ENCODE results near the gene WRNIP1. TPM values are rescaled to one million over a fixed set of nuclear protein-coding genes. Genes with fewer than 3 reads are reported as not detected.

WRNIP1 gene
- total RNA-seq, 1 experiment from 2014 or later = 78.8 TPM

- no peak overlapping the region for H3K27ac ChIP-seq (ENCODE audit: low read depth, low read length)
- no peaks in the 10 kb centered on the region for H3K9me3 ChIP-seq (ENCODE audit: control insufficient read depth in 1 of 2, insufficient read depth in 1 of 2, low read depth in 1 of 2, low read length in 2 of 2)
- DNase-seq (ENCODE audit: low read depth, low spot score) (no peak), ATAC-seq (no peak)
- intact Hi-C loops (cut with micrococcal nuclease) = no loop called here
- no peaks in the 10 kb centered on the region for H3K79me2 ChIP-seq (ENCODE audit: insufficient read depth, low read length)
- no peaks in the 10 kb centered on the region for H3K9me2 ChIP-seq (ENCODE audit: insufficient read depth)
- H3K4me2 ChIP-seq (ENCODE audit: low read length) = no peak overlapping the region
- H2AFZ ChIP-seq (ENCODE audit: low read depth, low read length, poor library complexity, severe bottlenecking) = no peak overlapping the region
- no peaks in the 10 kb centered on the region for H3K27me3 ChIP-seq (ENCODE audit: insufficient read depth, low read length)
- peaks cover 6 to 16% of the 10 kb centered on the region in 2 experiments; a peak in 2 of 4 replicates for H3K36me3 ChIP-seq (ENCODE audit: control insufficient read depth in 1 of 2, insufficient read depth in 2 of 2, low read length in 2 of 2)
- CTCF ChIA-PET = interaction anchor here (1.0 to 2.3 kb wide), 2 partner anchors 15 to 40 kb away, joined by 3 to 6 read pairs; no protein-coding TSS in a partner anchor
- no peak overlapping the region for H3K4me3 ChIP-seq (replicated peaks in 1 of 2; ENCODE audit: low read depth in 1 of 2, low read length in 2 of 2)
- no TSS peak for BruUV-seq (replicated peaks)
- H4K20me1 ChIP-seq (ENCODE audit: insufficient read depth) = no peaks in the 10 kb centered on the region
- RAD21 ChIA-PET (ENCODE audit: low non-redundant PET in 1 of 2, low total read pairs in 2 of 2, uncharacterized antibody in 2 of 2, unreplicated experiment in 2 of 2) = no interaction called here
- POLR2A ChIA-PET = interaction anchor here (2.6 kb wide), 1 partner anchor 10 kb away, joined by 13 read pairs; the partner anchor contains the start of gene SERPINB1
- no peak for TF ChIP-seq CEBPB (IDR thresholded peaks at IDR 0.05; ENCODE audit: low read depth)
- peak; percentile 31; the same call in 1 of the 2 replicates for TF ChIP-seq RAD21 (IDR thresholded peaks at IDR 0.05; ENCODE audit: low read depth)
- no peak for TF ChIP-seq EGR1 (IDR thresholded peaks at IDR 0.05; ENCODE audit: low read depth)
- peak; percentile 52; the same call in 1 of the 2 replicates for TF ChIP-seq POLR2AphosphoS5 (IDR thresholded peaks at IDR 0.05; ENCODE audit: low read depth, low read length)
- H3K9ac ChIP-seq (ENCODE audit: low read length) = no peak overlapping the region
- H3K4me1 ChIP-seq (ENCODE audit: control insufficient read depth in 1 of 2, insufficient read depth in 2 of 2, low read length in 2 of 2) = no peaks in the 10 kb centered on the region
Measured at GRCh38 chr6:2831392-2831791, 66.2 kb downstream of the WRNIP1 start.

GRCh38 chr6:2834262-2834661 is 69.1 kb downstream of the WRNIP1 start:
- Histone ChIP-seq H2AFZ (ENCODE audit: low read depth, low read length, poor library complexity, severe bottlenecking) (no peak overlapping the region), H3K4me2 (ENCODE audit: low read length) (no peak overlapping the region), H3K4me3 (replicated peaks in 1 of 2; ENCODE audit: low read depth in 1 of 2, low read length in 2 of 2) (no peak overlapping the region), H3K9ac (ENCODE audit: low read length) (no peak overlapping the region), H3K9me2 (ENCODE audit: insufficient read depth) (no peaks in the 10 kb centered on the region), H3K36me3 (ENCODE audit: control insufficient read depth in 1 of 2, insufficient read depth in 2 of 2, low read length in 2 of 2) (peaks cover 9 to 20% of the 10 kb centered on the region in 2 experiments; a peak in 2 of 4 replicates), H3K9me3 (ENCODE audit: control insufficient read depth in 1 of 2, insufficient read depth in 1 of 2, low read depth in 1 of 2, low read length in 2 of 2) (no peaks in the 10 kb centered on the region), H4K20me1 (ENCODE audit: insufficient read depth) (no peaks in the 10 kb centered on the region), H3K27me3 (ENCODE audit: insufficient read depth, low read length) (no peaks in the 10 kb centered on the region), H3K4me1 (ENCODE audit: control insufficient read depth in 1 of 2, insufficient read depth in 2 of 2, low read length in 2 of 2) (peaks cover 17 to 18% of the 10 kb centered on the region in 2 experiments), H3K79me2 (ENCODE audit: insufficient read depth, low read length) (no peaks in the 10 kb centered on the region), H3K27ac (ENCODE audit: low read depth, low read length) (no peak overlapping the region)
- DNase-seq (ENCODE audit: low read depth, low spot score) = no peak
- POLR2A ChIA-PET = no interaction called here
- RAD21 ChIA-PET (ENCODE audit: low non-redundant PET in 1 of 2, low total read pairs in 2 of 2, uncharacterized antibody in 2 of 2, unreplicated experiment in 2 of 2) = no interaction called here
- TF ChIP-seq EZH2phosphoT487 (IDR thresholded peaks at IDR 0.05; ENCODE audit: borderline replicate concordance) (no peak), RAD21 (IDR thresholded peaks at IDR 0.05; ENCODE audit: low read depth) (no peak)
- ATAC-seq = no peak
- BruUV-seq (replicated peaks) = no TSS peak
- CTCF ChIA-PET = no interaction called here
- intact Hi-C loops (cut with micrococcal nuclease) = no loop called here

Other genes starting within 250 kb of the WRNIP1 start
- gene MYLK4, start 14.5 kb upstream of the WRNIP1 start, total RNA-seq (2021; ENCODE audit: unreplicated experiment) = 0.27 TPM
- gene SERPINB1, start 76.5 kb downstream of the WRNIP1 start, total RNA-seq (2021; ENCODE audit: unreplicated experiment) = 73.2 TPM
- gene SERPINB9, start 137.9 kb downstream of the WRNIP1 start, total RNA-seq (2021; ENCODE audit: unreplicated experiment) = 31.5 TPM
- 103 TPM for gene SERPINB6, start 206.2 kb downstream of the WRNIP1 start, total RNA-seq (2021; ENCODE audit: unreplicated experiment)
- 82.9 TPM for gene NQO2, start 234.5 kb downstream of the WRNIP1 start, total RNA-seq (2021; ENCODE audit: unreplicated experiment)

Data from HCT116 (cell line).